H1 (cell line): ENCODE measurements around the gene FAIM2. TPM values are rescaled to one million over a fixed set of nuclear protein-coding genes. Genes with fewer than 3 reads are reported as not detected.

Experiments
- CTCF ChIA-PET: fragments of 300-600 bp; sonication (Branson Sonifier 250); formaldehyde crosslinking; loops from one replicate; lab custom pipeline; 2021; ENCODE audit not compliant: partially characterized antibody; lab: Charles Lee
- POLR2A ChIA-PET: fragments of 300-600 bp; sonication (Branson Sonifier 250); formaldehyde crosslinking; loops from one replicate; lab custom pipeline; 2021; ENCODE audit warnings: inconsistent platforms; ENCODE audit not compliant: partially characterized antibody; lab: Charles Lee
- DNase-seq, 2 experiments: peaks; one replicate each; pipeline versions ENCODE4 v3.0.0 to v3.0.0-alpha.2; 2010 to 2022; ENCODE audit warnings: low spot score in 2 of 2, low read depth in 1 of 2, mixed read lengths in 1 of 2
- FAIRE-seq: peaks from 2 replicates; lab custom pipeline; 2011; peaks lifted over from hg19 to GRCh38; lab: Jason Lieb, UNC
- H2AFZ ChIP-seq: 2 replicates; pipeline ENCODE4 v1.8.1; 2012; ENCODE audit warnings: low read length, inconsistent platforms
- H2AK5ac ChIP-seq: 2 replicates; pipeline ENCODE4 v1.6.1; 2013; ENCODE audit warnings: low read depth, low read length
- H2BK120ac ChIP-seq: replicated peaks from 2 replicates; pipeline ENCODE3; 2013; ENCODE audit warnings: low read depth, low read length, inconsistent platforms
- H2BK12ac ChIP-seq: 2 replicates; pipeline ENCODE4 v1.6.1; 2013; ENCODE audit warnings: low read depth, low read length
- H2BK15ac ChIP-seq: 2 replicates; pipeline ENCODE4 v1.6.1; 2013; ENCODE audit warnings: low read length
- H2BK20ac ChIP-seq: 2 replicates; pipeline ENCODE4 v1.6.1; 2013; ENCODE audit warnings: low read length
- H2BK5ac ChIP-seq: 2 replicates; pipeline ENCODE4 v1.6.1; 2013; ENCODE audit warnings: low read depth, low read length
- H3K14ac ChIP-seq: 2 replicates; pipeline ENCODE4 v1.6.1; 2013; ENCODE audit warnings: inconsistent platforms; ENCODE audit not compliant: insufficient read length
- H3K18ac ChIP-seq: 2 replicates; pipeline ENCODE4 v1.6.1; 2013; ENCODE audit warnings: low read length; ENCODE audit errors: extremely low read depth
- H3K23ac ChIP-seq: 2 replicates; pipeline ENCODE4 v1.6.1; 2013; ENCODE audit warnings: inconsistent platforms; ENCODE audit not compliant: insufficient read length
- H3K23me2 ChIP-seq: 2 replicates; pipeline ENCODE4 v1.6.1; 2013; ENCODE audit warnings: low read depth, low read length
- H3K27ac ChIP-seq: 2 replicates; pipeline ENCODE4 v1.6.1; 2011; ENCODE audit warnings: low read depth, low read length, inconsistent platforms
- H3K27me3 ChIP-seq, 4 experiments: replicated peaks in 1 of 4; 1 replicate in 1 of 4; 2 replicates in 3 of 4; pipeline versions ENCODE4 v1.6.1 to v1.8.1; 2011 to 2013; ENCODE audit warnings: low read length in 3 of 4, mild to moderate bottlenecking in 3 of 4, inconsistent platforms in 2 of 4, mixed read lengths in 2 of 4, moderate library complexity in 1 of 4; ENCODE audit not compliant: control insufficient read depth in 3 of 4, insufficient read depth in 3 of 4; ENCODE audit errors: extremely low read depth in 1 of 4
- H3K36me3 ChIP-seq, 4 experiments: 2 replicates each; pipeline versions ENCODE4 v1.6.1 to v1.8.1; 2011 to 2013; ENCODE audit warnings: mild to moderate bottlenecking in 4 of 4, low read length in 3 of 4, moderate library complexity in 2 of 4, control low read depth in 1 of 4, inconsistent platforms in 1 of 4; ENCODE audit not compliant: insufficient read depth in 4 of 4, control insufficient read depth in 2 of 4
- H3K4ac ChIP-seq: replicated peaks from 2 replicates; pipeline ENCODE3; 2013; ENCODE audit warnings: low read length, low read depth, mixed read lengths, inconsistent platforms; ENCODE audit not compliant: insufficient read length
- H3K4me1 ChIP-seq, 4 experiments: replicated peaks in 1 of 4; 1 replicate in 1 of 4; 2 replicates in 3 of 4; pipeline versions ENCODE4 v1.6.1 to v1.8.1; 2011 to 2013; ENCODE audit warnings: low read length in 3 of 4, inconsistent platforms in 2 of 4, mixed read lengths in 1 of 4; ENCODE audit not compliant: insufficient read depth in 4 of 4, control insufficient read depth in 3 of 4
- H3K4me2 ChIP-seq, 2 experiments: 2 replicates each; pipeline versions ENCODE4 v1.6.1 to v1.8.1; 2011 to 2013; ENCODE audit warnings: low read depth in 2 of 2, low read length in 2 of 2, control low read depth in 1 of 2, inconsistent platforms in 1 of 2, mild to moderate bottlenecking in 1 of 2; ENCODE audit not compliant: insufficient read depth in 1 of 2
- H3K4me3 ChIP-seq, 4 experiments: fragments of 200-600, 300-600 bp in 1 of 4; sonication (generic), shearing (Covaris generic), sonication (Bioruptor Twin) in 1 of 4; 2 replicates each; pipeline versions ENCODE4 v1.5.1 to v1.8.1; 2011 to 2016; ENCODE audit warnings: low read length in 4 of 4, low read depth in 3 of 4, control low read depth in 2 of 4, inconsistent platforms in 2 of 4, mild to moderate bottlenecking in 2 of 4, mixed read lengths in 1 of 4, moderate library complexity in 1 of 4; ENCODE audit not compliant: insufficient read depth in 2 of 4; ENCODE audit errors: extremely low read depth in 1 of 4
- H3K56ac ChIP-seq: replicated peaks from 2 replicates; pipeline ENCODE3; 2013; ENCODE audit warnings: low read depth, mild to moderate bottlenecking, mixed read lengths, low read length, inconsistent platforms; ENCODE audit not compliant: insufficient read length
- H3K79me1 ChIP-seq: 2 replicates; pipeline ENCODE4 v1.6.1; 2013; ENCODE audit warnings: low read depth, low read length, control low read depth
- H3K79me2 ChIP-seq, 2 experiments: 2 replicates each; pipeline versions ENCODE4 v1.6.1 to v1.8.1; 2012 to 2013; ENCODE audit warnings: low read length in 2 of 2, mild to moderate bottlenecking in 2 of 2, inconsistent platforms in 1 of 2; ENCODE audit not compliant: insufficient read depth in 2 of 2, control insufficient read depth in 1 of 2
- H3K9ac ChIP-seq, 4 experiments: replicated peaks in 1 of 4; 1 replicate in 1 of 4; 2 replicates in 3 of 4; pipeline versions ENCODE4 v1.6.1 to v1.8.1; 2011 to 2013; ENCODE audit warnings: low read depth in 3 of 4, low read length in 3 of 4, control low read depth in 2 of 4, mild to moderate bottlenecking in 2 of 4, moderate library complexity in 2 of 4, inconsistent platforms in 1 of 4; ENCODE audit errors: extremely low read depth in 1 of 4
- H3K9me3 ChIP-seq, 2 experiments: 2 replicates each; pipeline versions ENCODE4 v1.6.1 to v1.8.1; 2012 to 2013; ENCODE audit warnings: mild to moderate bottlenecking in 2 of 2, moderate library complexity in 2 of 2, control low read depth in 1 of 2, inconsistent platforms in 1 of 2, low read depth in 1 of 2, low read length in 1 of 2, mixed read lengths in 1 of 2; ENCODE audit not compliant: insufficient read depth in 2 of 2
- H4K20me1 ChIP-seq, 2 experiments: replicated peaks in 1 of 2; 2 replicates each; pipeline versions ENCODE3 to v1.8.1; 2011 to 2013; ENCODE audit warnings: inconsistent platforms in 2 of 2, low read length in 2 of 2, mild to moderate bottlenecking in 1 of 2; ENCODE audit not compliant: insufficient read depth in 2 of 2, control insufficient read depth in 1 of 2
- H4K5ac ChIP-seq: 2 replicates; pipeline ENCODE4 v1.6.1; 2013; ENCODE audit warnings: low read length, low read depth, mixed read lengths, inconsistent platforms; ENCODE audit not compliant: insufficient read length
- H4K8ac ChIP-seq: 2 replicates; pipeline ENCODE4 v1.8.0; 2013; ENCODE audit warnings: mild to moderate bottlenecking, moderate library complexity, low read length, inconsistent platforms; ENCODE audit not compliant: insufficient read depth; ENCODE audit errors: extremely low read depth
- H4K91ac ChIP-seq: replicated peaks from 2 replicates; pipeline ENCODE3; 2013; ENCODE audit warnings: low read length, mixed read lengths, inconsistent platforms; ENCODE audit not compliant: insufficient read length
- ASH2L ChIP-seq: fragments of 200-600, 300-600 bp; sonication (generic); IDR thresholded peaks from one replicate; pipeline ENCODE4 v1.7.1; 2017; ENCODE audit warnings: low read length
- CBX8 ChIP-seq: fragments of 300-800, 300-1000 bp; sonication (generic); IDR thresholded peaks from 2 replicates; pipeline ENCODE4 v1.7.1; 2016; ENCODE audit warnings: low read depth, low read length, borderline replicate concordance
- CEBPB ChIP-seq: IDR thresholded peaks from 2 replicates; pipeline ENCODE4 v1.6.1; 2012; ENCODE audit warnings: low read depth, low read length
- HDAC6 ChIP-seq: IDR thresholded peaks from one replicate; pipeline ENCODE4 v1.7.1; 2012; ENCODE audit warnings: low read depth, mild to moderate bottlenecking, inconsistent platforms, low read length, moderate library complexity
- PHF8 ChIP-seq: fragments of 200-600 bp; sonication (generic); conservative IDR thresholded peaks from 2 replicates; pipeline ENCODE4 v1.7.1; 2012; ENCODE audit warnings: low read depth, mild to moderate bottlenecking, inconsistent platforms, low read length, moderate library complexity
- RXRA ChIP-seq: IDR thresholded peaks from 2 replicates; pipeline ENCODE4 v1.6.1; 2011; ENCODE audit warnings: low read depth, mild to moderate bottlenecking, low read length, moderate library complexity; ENCODE audit not compliant: insufficient read depth
- SP2 ChIP-seq: IDR thresholded peaks from 2 replicates; pipeline ENCODE4 v1.6.1; 2012; ENCODE audit warnings: mild to moderate bottlenecking, low read length, inconsistent platforms
- SRF ChIP-seq: IDR thresholded peaks from 2 replicates; pipeline ENCODE4 v1.6.1; 2011; ENCODE audit warnings: mild to moderate bottlenecking, low read depth, low read length, moderate library complexity
- TAF7 ChIP-seq: optimal IDR thresholded peaks from 2 replicates; pipeline ENCODE3; 2011; ENCODE audit warnings: low read depth, mild to moderate bottlenecking, inconsistent platforms, low read length, moderate library complexity, borderline replicate concordance
- WGBS, 2 experiments: shearing (Covaris generic) in 1 of 2; methylation state at CpG; one replicate each; pipeline versions ENCODE4 v1.1.6 to v1.1.7; 2013 to 2015; ENCODE audit warnings: low lambda C conversion rate in 2 of 2, mixed read lengths in 2 of 2, inconsistent platforms in 1 of 2, low coverage in 1 of 2, missing lambda C conversion rate in 1 of 2; ENCODE audit not compliant: insufficient replicate concordance in 2 of 2, insufficient coverage in 1 of 2, insufficient read length in 1 of 2; ENCODE audit errors: extremely low coverage in 1 of 2, missing lambda C conversion rate in 1 of 2; 5-methylcytosine and 5-hydroxymethylcytosine counted together
- polyA plus RNA-seq, 7 experiments: library from polyadenylated mRNA; depleted of rRNA in 3 of 7; stranded (reverse) in 5 of 7; unstranded in 2 of 7; fragments of >200 nt in 5 of 7; fragments of 200-250 nt in 2 of 7; gene quantifications; 1 replicate in 5 of 7; 2 replicates in 1 of 7; 4 replicates in 1 of 7; pipeline versions ENCODE4 v1.2.1 to v1.2.3, GENCODE V29; 2011 to 2013; ENCODE audit warnings: missing spikeins in 2 of 7, mixed read lengths in 2 of 7
- total RNA-seq: library from RNA; stranded (reverse); fragmentation: NEBNext Ultra II Directional; extraction: Animal tissue kit (Norgen Biotek cat#: 25700); gene quantifications from 2 replicates; pipeline ENCODE4 v1.2.1, GENCODE V29; 2021
- TF ChIP-seq, protein P1 (sequence below): IDR thresholded peaks from 2 replicates; pipeline ENCODE4 v1.6.1; 2012; ENCODE audit warnings: inconsistent platforms

The FAIM2 gene
- total and polyA plus RNA-seq, 2 of the 8 experiments (the other 6 are each of a cell fraction or from before 2014, with no cell fraction given), result 0.89 to 1.3 TPM

DNA sequence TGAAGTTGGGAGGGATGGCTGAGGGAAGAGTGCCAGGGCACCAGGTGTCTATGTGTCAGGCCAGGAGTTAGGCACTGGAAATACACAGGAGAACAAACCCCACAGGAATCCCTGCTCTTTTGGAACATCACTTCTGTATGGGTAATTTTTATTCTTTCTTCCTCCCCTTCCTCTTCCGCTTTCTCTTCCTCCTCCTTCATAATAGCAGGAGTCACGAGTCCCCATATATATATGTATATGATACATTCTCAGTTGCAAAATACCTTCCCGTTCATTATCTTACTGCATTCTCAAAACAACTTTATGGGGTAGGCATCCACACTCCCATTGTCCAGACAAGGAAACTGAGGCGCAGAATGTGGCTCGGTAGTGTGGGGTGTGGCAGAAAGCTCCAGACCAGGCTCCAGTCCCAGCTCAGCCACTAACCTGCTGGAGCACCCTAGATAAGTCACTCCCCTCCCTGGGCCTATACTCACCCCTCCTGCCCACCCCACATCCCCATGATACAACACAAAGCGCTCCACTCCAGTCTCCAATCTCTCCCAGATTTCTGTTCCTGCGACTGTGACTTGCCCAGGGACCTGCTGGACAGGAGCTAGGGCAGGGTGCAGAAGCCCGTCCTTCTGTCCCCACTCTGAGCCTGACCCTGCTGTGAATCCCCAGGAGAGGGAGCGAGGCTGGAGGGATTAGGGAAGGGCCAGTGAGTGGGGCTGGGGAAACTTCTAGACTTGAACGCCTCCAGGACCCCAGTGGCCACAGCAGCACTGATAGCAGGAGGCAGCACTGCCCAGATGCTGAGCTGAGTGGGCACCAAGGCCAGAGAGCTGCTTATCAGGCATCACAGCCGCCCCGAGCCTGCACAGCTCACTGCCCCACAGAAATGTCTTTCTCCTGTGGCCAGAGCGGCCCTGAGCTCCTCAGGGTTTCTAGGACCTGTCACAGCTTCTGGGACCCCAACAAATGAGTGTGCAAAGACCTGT lies 45.5 kb upstream of the FAIM2 start:
- no peak overlapping the region for H3K4me3 ChIP-seq
- no peak overlapping the region for H2BK5ac ChIP-seq
- no peaks in the 10 kb centered on the region for H4K20me1 ChIP-seq
- H3K79me2 ChIP-seq, result no peaks in the 10 kb centered on the region
- no peaks in the 10 kb centered on the region for H3K79me1 ChIP-seq
- no peak overlapping the region for H4K8ac ChIP-seq
- H2BK12ac ChIP-seq, result no peak overlapping the region
- H2AFZ ChIP-seq, result no peak overlapping the region
- H2AK5ac ChIP-seq, result no peak overlapping the region
- H4K5ac ChIP-seq, result no peak overlapping the region
- no peak overlapping the region for H3K4ac ChIP-seq
- no peaks in the 10 kb centered on the region; the same call in 1 of the 2 replicates for H3K23me2 ChIP-seq
- no peak overlapping the region for H2BK120ac ChIP-seq
- H4K91ac ChIP-seq, result no peak overlapping the region
- DNase-seq (no peak), FAIRE-seq (no peak)
- H3K56ac ChIP-seq, result no peak overlapping the region
- H3K14ac ChIP-seq, result no peak overlapping the region
- peaks cover 0 to 6% (median 4%) of the 10 kb centered on the region in 4 experiments; a peak in 5 of 7 replicates for H3K4me1 ChIP-seq
- H3K4me2 ChIP-seq, result no peak overlapping the region
- WGBS, 2 experiments, result 86% methylated on average over 12 of the region's 13 CpGs; no CpG with 5 or more reads in 1 of the 2 experiments
- no peak overlapping the region for H2BK20ac ChIP-seq
- no peak overlapping the region for H3K23ac ChIP-seq
- no peaks in the 10 kb centered on the region for H3K9me3 ChIP-seq
- H2BK15ac ChIP-seq, result peak overlapping the region; percentile 25; the same call in 1 of the 2 replicates
- CTCF ChIA-PET, result interaction anchor here (0.7 to 7.6 kb wide), 10 partner anchors 10 to 172 kb away, joined by 3 to 104 read pairs (median 6); partner anchors contain the start of gene AQP6
- POLR2A ChIA-PET, result interaction anchor here (0.8 to 1.7 kb wide), 2 partner anchors 18 to 57 kb away, joined by 4 to 8 read pairs; no protein-coding TSS in a partner anchor
- H3K27me3 ChIP-seq, result no peaks in the 10 kb centered on the region; a peak in 1 of 7 replicates
- no peak overlapping the region for H3K27ac ChIP-seq
- H3K36me3 ChIP-seq, result no peaks in the 10 kb centered on the region
- no peak overlapping the region for H3K9ac ChIP-seq
- H3K18ac ChIP-seq, result no peak overlapping the region
- TF ChIP-seq, protein P1, sequence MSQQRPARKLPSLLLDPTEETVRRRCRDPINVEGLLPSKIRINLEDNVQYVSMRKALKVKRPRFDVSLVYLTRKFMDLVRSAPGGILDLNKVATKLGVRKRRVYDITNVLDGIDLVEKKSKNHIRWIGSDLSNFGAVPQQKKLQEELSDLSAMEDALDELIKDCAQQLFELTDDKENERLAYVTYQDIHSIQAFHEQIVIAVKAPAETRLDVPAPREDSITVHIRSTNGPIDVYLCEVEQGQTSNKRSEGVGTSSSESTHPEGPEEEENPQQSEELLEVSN, result no peak
- TF ChIP-seq SP2, result no peak
- TF ChIP-seq TAF7, result no peak
- no peak for TF ChIP-seq PHF8
- no peak for TF ChIP-seq CBX8
- no peak for TF ChIP-seq RXRA
- no peak for TF ChIP-seq ASH2L
- TF ChIP-seq CEBPB, result no peak
- no peak for TF ChIP-seq SRF
- no peak for TF ChIP-seq HDAC6
